Memory B cell (primary cell): ENCODE data around the gene LDLRAD4.

Source experiments
- ATAC-seq: fragments of 150-1000 bp; cut with Tn5 transposase; 2 replicates; pipeline ENCODE4 v1.10.0; 2021; ENCODE audit warnings: low read depth, mild to moderate bottlenecking, moderate library complexity
- DNase-seq, 2 donors: peaks; one replicate each; pipeline ENCODE4 v3.0.0; 2022; ENCODE audit warnings: low spot score in 2 of 2
- H3K27ac Mint-ChIP-seq: one replicate; pipeline ENCODE4 v1.8.0; 2022; ENCODE audit warnings: mild to moderate bottlenecking, moderate library complexity, mixed read lengths
- H3K27me3 Mint-ChIP-seq: one replicate; pipeline ENCODE4 v1.8.0; 2022; ENCODE audit warnings: mixed read lengths
- H3K36me3 Mint-ChIP-seq: one replicate; pipeline ENCODE4 v1.8.0; 2022; ENCODE audit warnings: mild to moderate bottlenecking, mixed read lengths
- H3K4me1 Mint-ChIP-seq: one replicate; pipeline ENCODE4 v1.8.0; 2022; ENCODE audit warnings: mixed read lengths
- H3K4me3 Mint-ChIP-seq: one replicate; pipeline ENCODE4 v1.8.0; 2022; ENCODE audit warnings: mild to moderate bottlenecking, moderate library complexity, mixed read lengths
- H3K9me3 Mint-ChIP-seq: one replicate; pipeline ENCODE4 v1.8.0; 2022; ENCODE audit warnings: mixed read lengths

Gene LDLRAD4

DNA sequence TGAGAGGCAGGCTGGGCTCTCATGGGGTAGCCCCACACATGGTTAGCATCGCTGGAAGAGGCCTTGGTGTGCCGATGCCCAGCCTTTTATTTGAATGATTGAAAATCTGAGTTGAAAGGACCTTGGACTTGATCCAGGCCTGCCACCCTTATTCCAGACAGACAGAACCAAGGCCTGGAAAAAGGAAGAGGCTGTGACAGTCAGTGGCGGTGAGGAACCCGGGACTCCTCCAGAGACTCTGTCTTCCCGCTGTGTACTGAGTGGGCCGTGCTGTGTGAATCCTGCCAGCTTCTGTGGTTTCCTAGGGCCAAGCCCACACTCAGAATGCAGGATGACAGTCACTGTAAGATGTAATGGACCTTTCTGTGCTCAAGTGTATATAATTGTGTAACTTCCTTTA lies 218.5 kb downstream of the LDLRAD4 start:
- Mint-ChIP-seq H3K4me3 (no peak overlapping the region), H3K9me3 (no peaks in the 10 kb centered on the region), H3K27ac (no peak overlapping the region), H3K4me1 (peaks cover 7% of the 10 kb centered on the region), H3K27me3 (peaks cover under 1% of the 10 kb centered on the region), H3K36me3 (no peaks in the 10 kb centered on the region)
- no peak for ATAC-seq
- no peak for DNase-seq

DNA sequence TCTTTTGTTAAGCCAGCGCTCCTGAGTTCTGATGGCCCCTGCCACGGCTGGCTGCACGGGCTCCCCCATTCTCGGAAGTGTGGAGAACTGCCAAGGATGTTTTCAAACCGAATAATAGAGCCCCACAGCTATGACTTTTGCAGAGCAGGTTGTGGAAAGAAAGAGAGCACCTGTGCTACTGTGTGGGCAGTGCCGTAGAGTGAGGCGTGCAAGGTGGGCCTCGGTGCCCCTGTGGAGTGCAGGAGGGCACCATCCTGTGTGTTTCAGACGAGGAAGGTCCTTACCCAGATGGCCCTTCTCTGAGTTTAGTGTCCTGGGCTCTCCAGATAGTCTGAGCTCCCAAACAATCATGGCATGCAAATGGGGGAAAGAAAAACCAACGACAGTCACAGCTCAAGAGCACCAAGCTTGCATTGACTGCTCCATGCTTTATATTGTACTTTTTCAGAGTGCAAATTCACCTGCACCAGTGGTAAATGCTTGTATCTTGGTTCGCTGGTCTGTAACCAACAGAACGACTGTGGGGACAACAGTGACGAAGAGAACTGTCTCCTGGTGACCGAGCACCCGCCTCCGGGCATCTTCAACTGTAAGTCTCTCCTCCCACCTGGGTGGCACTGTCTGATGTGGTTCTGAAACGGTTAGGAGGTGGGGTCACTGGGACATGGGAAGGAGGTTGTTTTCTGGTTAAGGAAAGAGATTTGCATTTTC lies 219.4 kb downstream of the LDLRAD4 start:
- Mint-ChIP-seq H3K9me3 (no peaks in the 10 kb centered on the region), H3K27ac (no peak overlapping the region), H3K36me3 (no peaks in the 10 kb centered on the region), H3K4me1 (peaks cover 7% of the 10 kb centered on the region), H3K27me3 (peaks cover 3% of the 10 kb centered on the region), H3K4me3 (peak overlapping the region; percentile 19)
- DNase-seq (no peak), ATAC-seq (peak; percentile 68)

DNA sequence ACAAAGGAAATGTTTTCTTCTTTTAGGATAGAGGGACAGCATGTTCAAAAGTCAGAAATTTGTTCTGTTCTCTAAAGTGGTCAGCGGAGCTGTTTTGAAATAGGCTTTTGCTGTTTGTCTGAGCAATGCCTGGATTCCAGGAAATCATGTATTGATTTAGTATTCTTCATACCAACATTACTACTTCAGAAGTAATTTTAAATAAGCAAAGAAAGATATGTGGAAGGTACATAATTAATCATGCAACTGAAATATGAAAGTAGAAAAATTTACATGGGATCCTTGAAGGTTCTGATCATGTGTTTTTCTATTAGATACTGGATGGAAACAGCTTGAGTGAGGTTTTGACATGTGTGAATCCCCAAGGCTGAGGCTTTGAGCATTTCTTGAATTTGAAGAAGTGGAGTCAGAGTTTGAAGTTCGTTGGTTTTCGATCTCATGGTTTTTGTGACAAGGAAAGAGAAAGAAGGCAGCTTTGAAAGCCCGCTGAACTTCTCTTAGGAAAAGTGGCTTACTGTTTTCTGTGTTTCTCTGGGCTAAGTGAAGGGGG lies 220.0 kb downstream of the LDLRAD4 start:
- Mint-ChIP-seq H3K9me3 (no peaks in the 10 kb centered on the region), H3K27ac (no peak overlapping the region), H3K36me3 (no peaks in the 10 kb centered on the region), H3K27me3 (peaks cover 3% of the 10 kb centered on the region), H3K4me3 (peak overlapping the region; percentile 7), H3K4me1 (peaks cover 7% of the 10 kb centered on the region)
- DNase-seq (no peak), ATAC-seq (no peak)

DNA sequence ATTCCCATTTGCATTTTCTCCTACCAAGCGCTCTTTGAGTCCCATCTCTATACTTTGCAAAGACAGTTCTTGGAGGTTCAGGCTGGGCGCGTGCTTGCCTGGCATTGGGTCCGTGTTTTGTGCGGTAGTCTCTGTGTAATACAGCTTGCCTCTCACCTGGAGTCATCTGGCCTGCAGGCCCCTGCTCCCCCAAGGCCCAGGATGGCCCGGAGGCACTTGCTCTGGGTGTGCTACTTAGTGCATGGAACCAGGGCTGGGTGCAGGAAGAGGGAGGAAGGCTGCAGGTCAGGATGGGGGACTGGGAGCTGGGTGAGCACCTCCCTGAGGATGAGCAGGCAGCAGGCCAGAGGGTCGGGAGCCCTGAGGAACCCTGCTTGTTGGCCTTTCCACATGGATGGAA lies 220.9 kb downstream of the LDLRAD4 start:
- Mint-ChIP-seq H3K27ac (no peak overlapping the region), H3K9me3 (no peaks in the 10 kb centered on the region), H3K4me3 (no peak overlapping the region), H3K27me3 (peaks cover 5% of the 10 kb centered on the region), H3K4me1 (peaks cover 7% of the 10 kb centered on the region), H3K36me3 (no peaks in the 10 kb centered on the region)
- ATAC-seq (no peak), DNase-seq (no peak)

DNA sequence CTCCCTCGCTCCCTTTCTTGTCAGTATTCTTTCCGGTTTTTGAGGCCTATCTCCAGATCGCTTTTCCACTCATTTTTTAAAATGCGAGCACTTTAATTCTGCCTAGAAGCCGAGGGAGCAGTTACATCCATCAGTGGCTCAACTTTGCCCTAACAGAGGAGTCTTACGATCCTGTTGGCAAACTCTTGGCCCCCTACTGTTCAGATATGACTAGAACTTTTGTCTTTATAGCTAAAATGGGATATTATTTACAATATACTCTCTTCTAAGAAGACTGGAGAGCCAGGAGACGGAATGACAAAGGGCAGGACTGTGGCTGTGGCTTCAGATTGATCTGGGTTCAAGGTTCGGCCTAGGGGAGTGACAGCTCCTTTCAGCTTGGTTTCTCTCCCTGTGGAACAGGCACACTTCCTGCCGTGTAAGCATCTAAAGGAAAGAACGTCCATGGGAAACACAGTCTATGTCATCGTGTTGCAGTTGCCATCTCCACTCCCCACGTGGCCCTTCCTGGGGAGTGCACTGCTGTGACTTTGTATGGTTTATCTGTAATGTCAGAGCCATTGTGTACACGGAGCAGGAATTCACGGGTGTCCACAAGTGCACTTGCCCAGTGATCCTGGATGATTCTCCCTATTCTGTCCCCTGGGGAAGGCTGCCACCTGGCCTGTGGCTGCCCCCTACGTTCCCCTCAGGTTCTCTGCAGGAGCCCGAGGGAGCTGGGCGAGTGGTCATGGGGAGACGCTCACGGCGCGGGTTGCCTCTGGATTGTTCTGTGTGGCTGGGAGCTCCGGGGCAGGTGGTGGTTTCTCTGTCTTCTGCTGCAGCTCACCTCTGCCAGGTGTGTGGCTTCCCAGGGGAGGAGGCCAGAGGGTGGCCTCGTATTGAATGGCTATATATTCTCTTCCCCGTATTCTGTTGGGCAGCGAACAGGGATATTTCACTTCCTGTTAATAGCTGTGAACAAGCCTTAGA lies 222.0 kb downstream of the LDLRAD4 start:
- H3K36me3 Mint-ChIP-seq, result no peaks in the 10 kb centered on the region
- H3K4me1 Mint-ChIP-seq, result peaks cover 7% of the 10 kb centered on the region
- peaks cover 5% of the 10 kb centered on the region for H3K27me3 Mint-ChIP-seq
- DNase-seq, result no peak
- no peaks in the 10 kb centered on the region for H3K9me3 Mint-ChIP-seq
- H3K4me3 Mint-ChIP-seq, result no peak overlapping the region
- H3K27ac Mint-ChIP-seq, result no peak overlapping the region
- no peak for ATAC-seq

DNA sequence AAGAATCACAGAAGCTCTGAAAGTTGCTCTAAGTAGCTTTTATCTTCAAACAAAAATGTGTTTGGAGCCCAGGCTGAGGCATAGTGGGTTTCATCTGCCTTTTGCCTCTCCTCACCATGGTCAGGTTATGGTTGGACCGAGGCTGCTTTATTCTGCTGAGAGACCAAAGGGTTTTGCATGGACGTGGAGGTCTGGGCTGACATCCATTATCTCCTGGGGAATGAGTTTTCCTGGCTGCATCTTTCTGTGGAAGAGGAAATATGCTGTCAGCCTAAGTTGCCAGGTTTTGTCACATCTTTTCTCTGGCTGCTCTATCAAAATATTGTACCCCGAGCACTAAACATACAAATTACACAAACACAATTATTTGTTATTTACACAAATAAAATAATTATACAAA lies 223.2 kb downstream of the LDLRAD4 start:
- no peak for DNase-seq
- no peak overlapping the region for H3K27ac Mint-ChIP-seq
- H3K4me1 Mint-ChIP-seq, result peaks cover 7% of the 10 kb centered on the region
- no peaks in the 10 kb centered on the region for H3K9me3 Mint-ChIP-seq
- no peaks in the 10 kb centered on the region for H3K36me3 Mint-ChIP-seq
- no peak for ATAC-seq
- peaks cover 5% of the 10 kb centered on the region for H3K27me3 Mint-ChIP-seq
- no peak overlapping the region for H3K4me3 Mint-ChIP-seq

DNA sequence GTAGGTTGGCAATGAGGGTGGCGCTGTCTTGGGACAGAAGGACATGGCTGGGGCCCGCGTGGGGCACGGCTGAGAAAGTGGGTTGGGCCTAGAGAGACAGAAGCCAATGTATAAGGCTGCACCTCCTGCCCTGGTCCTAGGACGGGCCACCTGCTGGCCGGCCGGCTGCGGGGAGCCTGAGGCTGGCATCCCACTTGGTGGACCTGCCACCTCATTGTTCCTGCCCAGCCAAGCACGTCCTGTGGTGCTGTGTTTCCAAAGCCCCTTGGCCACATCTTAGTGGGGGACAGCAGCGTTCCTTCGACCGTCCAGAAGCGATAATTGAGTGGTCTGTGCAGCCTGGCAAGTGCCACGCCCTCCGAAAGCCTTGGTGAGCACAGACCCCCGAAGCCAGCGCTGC lies 223.9 kb downstream of the LDLRAD4 start:
- Mint-ChIP-seq H3K4me3 (no peak overlapping the region), H3K9me3 (no peaks in the 10 kb centered on the region), H3K27me3 (peaks cover 5% of the 10 kb centered on the region), H3K27ac (no peak overlapping the region), H3K36me3 (no peaks in the 10 kb centered on the region), H3K4me1 (peaks cover 7% of the 10 kb centered on the region)
- no peak for ATAC-seq
- no peak for DNase-seq

DNA sequence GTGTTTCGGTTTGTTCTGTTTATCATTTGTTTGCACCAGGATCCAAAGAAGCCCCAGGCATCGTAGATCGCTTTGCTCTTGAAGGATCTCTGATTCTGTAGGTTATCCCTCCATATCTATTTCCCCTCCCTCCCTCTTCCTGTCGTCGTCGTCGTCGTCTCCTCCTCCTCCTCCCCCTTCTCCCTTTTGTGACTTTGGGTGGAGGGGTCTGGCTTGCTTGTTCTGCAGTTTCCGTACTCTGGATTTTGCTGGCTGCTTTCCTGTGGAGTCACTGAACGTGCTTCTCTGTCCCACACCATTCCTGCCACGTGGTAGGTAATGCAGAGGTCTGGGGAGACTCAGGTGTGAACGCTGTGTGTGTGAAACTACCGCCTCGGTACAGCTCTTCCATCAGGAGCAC lies 225.0 kb downstream of the LDLRAD4 start:
- Mint-ChIP-seq H3K9me3 (no peaks in the 10 kb centered on the region), H3K4me1 (peaks cover 12% of the 10 kb centered on the region), H3K27ac (no peak overlapping the region), H3K4me3 (no peak overlapping the region), H3K27me3 (peaks cover 10% of the 10 kb centered on the region), H3K36me3 (no peaks in the 10 kb centered on the region)
- ATAC-seq (no peak), DNase-seq (no peak)

DNA sequence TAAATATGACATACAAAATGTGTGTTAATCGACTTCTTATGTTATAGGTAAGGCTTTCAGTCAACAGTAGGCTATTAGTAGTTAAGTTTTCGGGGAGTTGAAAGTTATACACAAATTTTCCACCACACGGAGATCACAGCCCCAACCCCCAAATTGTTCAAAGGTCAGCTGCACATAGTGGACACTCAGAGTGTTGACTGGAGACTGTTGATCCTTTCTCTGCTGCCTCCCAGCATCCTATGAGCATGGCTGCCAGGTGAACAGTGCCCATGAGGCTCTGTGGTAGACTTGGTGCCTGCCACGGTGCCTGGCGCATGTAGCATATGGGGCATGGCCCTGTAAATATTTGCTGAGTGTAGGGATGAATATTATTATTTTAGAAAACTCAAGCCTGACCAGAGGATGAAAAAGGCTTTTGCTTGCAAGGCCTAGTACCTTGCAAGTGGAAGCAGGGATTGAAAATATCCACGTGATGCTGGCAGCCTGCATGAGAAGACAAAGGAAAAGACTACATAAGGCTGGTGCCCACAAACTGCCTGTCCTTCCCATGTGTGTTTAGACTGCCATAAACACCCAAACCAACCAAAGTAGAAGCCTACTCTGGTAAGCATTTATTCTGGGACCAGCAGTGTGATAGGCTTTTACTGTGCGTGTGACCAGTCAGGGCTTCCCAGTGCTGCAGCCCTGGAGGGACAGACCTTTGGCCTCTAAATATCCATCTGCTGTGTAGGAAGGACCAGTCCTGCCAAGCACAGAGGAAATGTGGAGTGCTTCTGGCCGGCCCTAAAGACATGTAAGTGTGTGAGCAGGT lies 226.1 kb downstream of the LDLRAD4 start:
- no peak for DNase-seq
- H3K4me1 Mint-ChIP-seq, result peaks cover 12% of the 10 kb centered on the region
- ATAC-seq, result no peak
- H3K27me3 Mint-ChIP-seq, result peaks cover 10% of the 10 kb centered on the region
- H3K4me3 Mint-ChIP-seq, result no peak overlapping the region
- no peaks in the 10 kb centered on the region for H3K36me3 Mint-ChIP-seq
- H3K9me3 Mint-ChIP-seq, result no peaks in the 10 kb centered on the region
- H3K27ac Mint-ChIP-seq, result no peak overlapping the region

DNA sequence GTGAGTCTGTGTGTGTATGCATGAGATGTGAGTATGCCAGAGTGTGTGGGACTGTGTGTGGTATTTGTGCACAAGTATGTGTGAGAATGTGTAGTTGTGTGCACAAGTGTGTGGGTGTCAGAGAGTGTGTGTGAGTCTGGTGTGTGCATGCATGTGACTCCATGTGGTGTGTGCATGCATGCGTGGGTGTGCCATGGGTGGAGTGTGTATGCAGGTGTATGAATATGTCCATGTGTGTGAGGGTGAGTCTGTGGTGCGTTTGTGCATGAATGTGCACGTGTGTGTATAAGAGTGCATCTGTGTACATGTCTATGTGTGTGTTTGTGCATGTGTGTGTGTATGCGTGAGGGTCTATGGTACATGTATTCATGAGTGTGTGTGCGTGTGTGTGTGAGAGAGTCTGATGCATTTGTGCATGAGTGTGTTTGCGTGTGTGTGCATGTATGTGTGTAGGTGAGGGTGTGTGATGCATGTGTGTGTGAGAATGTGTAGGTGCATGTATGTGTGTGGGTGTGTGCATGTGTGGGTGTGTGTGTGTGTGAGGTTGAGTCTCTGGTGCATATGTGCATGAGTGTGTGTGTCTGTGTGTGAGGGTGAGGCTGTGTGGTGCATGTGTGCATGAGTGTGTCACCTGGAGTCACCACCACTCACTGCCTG lies 226.8 kb downstream of the LDLRAD4 start:
- no peak overlapping the region for H3K4me3 Mint-ChIP-seq
- no peak for DNase-seq
- peaks cover 12% of the 10 kb centered on the region for H3K4me1 Mint-ChIP-seq
- ATAC-seq, result no peak
- H3K36me3 Mint-ChIP-seq, result no peaks in the 10 kb centered on the region
- H3K27me3 Mint-ChIP-seq, result peaks cover 12% of the 10 kb centered on the region
- H3K27ac Mint-ChIP-seq, result no peak overlapping the region
- no peaks in the 10 kb centered on the region for H3K9me3 Mint-ChIP-seq

DNA sequence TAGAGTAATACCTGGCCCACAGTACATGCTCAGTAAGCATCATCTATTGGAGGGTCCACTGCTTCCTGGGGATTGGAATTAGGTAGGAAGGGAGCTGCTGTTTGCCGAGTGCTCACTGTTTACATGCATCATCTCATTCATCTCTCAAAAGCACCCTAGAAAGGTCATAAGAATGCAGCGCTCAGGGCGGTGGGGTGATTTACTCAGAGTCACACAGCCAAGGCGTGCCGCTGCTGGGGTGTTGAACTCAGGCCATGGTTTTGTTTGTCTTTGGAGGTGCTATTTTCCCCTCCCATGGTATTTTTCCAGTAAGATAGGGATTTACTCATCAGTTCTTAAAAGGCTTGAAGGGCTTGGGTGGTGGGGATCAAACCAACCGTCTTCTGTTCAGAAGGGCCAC lies 227.5 kb downstream of the LDLRAD4 start:
- Mint-ChIP-seq H3K27me3 (peaks cover 15% of the 10 kb centered on the region), H3K4me1 (peaks cover 12% of the 10 kb centered on the region), H3K27ac (no peak overlapping the region), H3K9me3 (no peaks in the 10 kb centered on the region), H3K4me3 (no peak overlapping the region), H3K36me3 (no peaks in the 10 kb centered on the region)
- DNase-seq (no peak), ATAC-seq (no peak)

DNA sequence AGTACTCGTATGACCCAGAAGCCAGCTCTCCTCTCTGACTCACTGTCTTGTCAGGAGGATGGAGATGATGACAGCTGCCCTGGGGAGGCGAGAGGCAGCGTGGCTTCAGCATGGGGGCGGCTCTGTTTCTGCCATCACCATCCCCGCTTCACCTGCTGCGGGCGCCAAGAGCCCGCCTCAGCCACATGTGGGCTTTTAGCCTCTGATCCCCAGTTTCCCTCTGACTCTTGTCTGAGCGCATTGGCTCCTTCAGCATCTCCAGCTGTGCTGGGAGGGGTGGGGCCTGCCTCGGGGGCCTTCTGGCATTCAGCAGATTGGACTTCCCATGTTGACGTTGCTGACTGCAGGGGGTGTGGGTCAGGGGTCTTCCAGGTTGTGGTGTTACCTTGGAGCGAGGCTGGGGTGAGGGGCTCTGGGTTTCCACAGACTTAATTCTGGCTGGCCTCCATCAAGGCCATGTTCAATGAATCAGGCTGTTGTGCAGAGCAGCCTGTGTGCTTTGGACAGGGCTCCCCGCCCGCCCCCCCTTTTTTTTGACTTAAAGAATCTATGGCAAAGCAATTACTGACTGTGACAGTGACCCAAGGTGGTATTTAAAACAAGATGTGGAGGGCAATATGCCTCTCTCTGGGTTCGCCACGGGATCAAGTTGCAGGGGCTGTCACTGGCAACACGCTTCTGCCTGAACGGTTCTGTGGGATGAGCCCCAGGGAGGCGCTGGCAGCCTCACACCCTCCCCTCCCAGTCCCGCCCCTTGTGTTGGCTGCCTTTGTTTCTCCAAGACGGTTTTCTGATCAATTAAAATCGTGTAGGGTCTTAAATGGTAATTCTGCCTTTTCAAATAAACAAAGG lies 228.3 kb downstream of the LDLRAD4 start:
- H3K9me3 Mint-ChIP-seq, result no peaks in the 10 kb centered on the region
- peaks cover 12% of the 10 kb centered on the region for H3K4me1 Mint-ChIP-seq
- H3K4me3 Mint-ChIP-seq, result no peak overlapping the region
- H3K36me3 Mint-ChIP-seq, result no peaks in the 10 kb centered on the region
- H3K27ac Mint-ChIP-seq, result no peak overlapping the region
- peaks cover 16% of the 10 kb centered on the region for H3K27me3 Mint-ChIP-seq
- no peak for DNase-seq
- ATAC-seq, result no peak
